ENCODE measurements around the gene GALNTL6. TPM values are rescaled to one million over a fixed set of nuclear protein-coding genes. Genes with fewer than 3 reads are reported as not detected.

GALNTL6 gene
- total and polyA plus RNA-seq, 2 experiments from 2014 or later, result 0.38 to 0.40 TPM

GRCh38 chr4:172760512-172760911 is 947.3 kb downstream of the GALNTL6 start:
- no peaks in the 10 kb centered on the region for H3K36me3 Mint-ChIP-seq (ENCODE audit: low read depth)
- no peak for TF ChIP-seq CREB1 (CRISPR knock-in tag; IDR thresholded peaks at IDR 0.05; ENCODE audit: low read depth)
- no peak for TF ChIP-seq POLR2AphosphoS5 (IDR thresholded peaks at IDR 0.05; ENCODE audit: low read depth)
- peaks cover 3% of the 10 kb centered on the region for H3K27me3 Mint-ChIP-seq (ENCODE audit: insufficient read depth, low read depth, poor library complexity)
- H3F3A ChIP-seq (replicated peaks; ENCODE audit: low read depth), result no peaks in the 10 kb centered on the region
- no peaks in the 10 kb centered on the region for H3K36me3 ChIP-seq (ENCODE audit: insufficient read depth)
- H3K27ac Mint-ChIP-seq, result no peak overlapping the region
- H2AFZ ChIP-seq, result no peak overlapping the region
- no peak overlapping the region for H3K4me2 ChIP-seq
- H3K27me3 ChIP-seq (ENCODE audit: insufficient read depth), result no peaks in the 10 kb centered on the region
- ATAC-seq (no peak), DNase-seq (ENCODE audit: low spot score) (no peak)
- no peak overlapping the region for H3K27ac ChIP-seq (ENCODE audit: low read depth)
- no peaks in the 10 kb centered on the region for H4K20me1 ChIP-seq (replicated peaks; ENCODE audit: insufficient read depth)
- no peak overlapping the region for H3K4me3 ChIP-seq
- no peak overlapping the region for H3K4me3 Mint-ChIP-seq
- H3K9me3 Mint-ChIP-seq, result no peaks in the 10 kb centered on the region
- no peaks in the 10 kb centered on the region for H3K4me1 ChIP-seq (ENCODE audit: insufficient read depth)
- 0 out of 2 replicates have a peak, but pooled peaks cover 3% of the 10 kb centered on the region for H3K9me2 ChIP-seq (ENCODE audit: insufficient read depth)
- H3K4me1 Mint-ChIP-seq, result no peaks in the 10 kb centered on the region
- no peaks in the 10 kb centered on the region for H3K79me2 ChIP-seq (replicated peaks; ENCODE audit: insufficient read depth)

GRCh38 chr4:172762895-172763294 is 949.7 kb downstream of the GALNTL6 start:
- ATAC-seq, result no peak
- no peaks in the 10 kb centered on the region for H3K27me3 ChIP-seq (ENCODE audit: insufficient read depth)
- Mint-ChIP-seq H3K27ac (no peak overlapping the region), H3K4me3 (no peak overlapping the region), H3K36me3 (ENCODE audit: low read depth) (no peaks in the 10 kb centered on the region), H3K9me3 (no peaks in the 10 kb centered on the region), H3K4me1 (peaks cover 11% of the 10 kb centered on the region), H3K27me3 (ENCODE audit: insufficient read depth, low read depth, poor library complexity) (peaks cover 3% of the 10 kb centered on the region)
- no peak overlapping the region for H3K4me2 ChIP-seq
- H3K79me2 ChIP-seq (replicated peaks; ENCODE audit: insufficient read depth), result no peaks in the 10 kb centered on the region
- H3K27ac ChIP-seq (ENCODE audit: low read depth), result no peak overlapping the region
- 0 out of 2 replicates have a peak, but pooled peaks cover 3% of the 10 kb centered on the region for H3K9me2 ChIP-seq (ENCODE audit: insufficient read depth)
- no peak for TF ChIP-seq EZH2phosphoT487 (IDR thresholded peaks at IDR 0.05; ENCODE audit: unreplicated experiment)
- TF ChIP-seq STAT1 (IDR thresholded peaks at IDR 0.05; ENCODE audit: unreplicated experiment), result no peak
- TF ChIP-seq NANOG (IDR thresholded peaks at IDR 0.05; ENCODE audit: borderline replicate concordance), result no peak
- no peak for TF ChIP-seq REST (IDR thresholded peaks at IDR 0.05; ENCODE audit: unreplicated experiment)
- no peak for TF ChIP-seq EZH2 (IDR thresholded peaks at IDR 0.05; ENCODE audit: low read depth, unreplicated experiment)
- TF ChIP-seq ZNF114 (CRISPR knock-in tag; IDR thresholded peaks at IDR 0.05), result no peak
- no peak overlapping the region for H2AFZ ChIP-seq
- H4K20me1 ChIP-seq (replicated peaks; ENCODE audit: insufficient read depth), result no peaks in the 10 kb centered on the region
- no peak overlapping the region for H3K4me3 ChIP-seq
- H3K36me3 ChIP-seq (ENCODE audit: insufficient read depth), result no peaks in the 10 kb centered on the region
- H3K4me1 ChIP-seq (ENCODE audit: insufficient read depth), result peaks cover 8% of the 10 kb centered on the region; the same call in 1 of the 2 replicates
- DNase-seq (ENCODE audit: low spot score), result no peak
- H3F3A ChIP-seq (replicated peaks; ENCODE audit: low read depth), result no peaks in the 10 kb centered on the region

- H3K36me3 Mint-ChIP-seq (ENCODE audit: low read depth), result no peaks in the 10 kb centered on the region
- H3K4me1 Mint-ChIP-seq, result peaks cover 11% of the 10 kb centered on the region
- H3K9me2 ChIP-seq (ENCODE audit: insufficient read depth), result no peaks in the 10 kb centered on the region
- H3K27ac ChIP-seq (ENCODE audit: low read depth), result no peak overlapping the region
- no peak overlapping the region for H3K4me2 ChIP-seq
- peaks cover 8% of the 10 kb centered on the region; the same call in 1 of the 2 replicates for H3K4me1 ChIP-seq (ENCODE audit: insufficient read depth)
- H3K9me3 Mint-ChIP-seq, result no peaks in the 10 kb centered on the region
- H4K20me1 ChIP-seq (replicated peaks; ENCODE audit: insufficient read depth), result no peaks in the 10 kb centered on the region
- no peaks in the 10 kb centered on the region for H3K79me2 ChIP-seq (replicated peaks; ENCODE audit: insufficient read depth)
- no peak overlapping the region for H3K4me3 ChIP-seq
- no peak overlapping the region for H3K4me3 Mint-ChIP-seq
- no peaks in the 10 kb centered on the region for H3K36me3 ChIP-seq (ENCODE audit: insufficient read depth)
- ATAC-seq (no peak), DNase-seq (ENCODE audit: low spot score) (no peak)
- H3F3A ChIP-seq (replicated peaks; ENCODE audit: low read depth), result no peaks in the 10 kb centered on the region
- H3K27me3 Mint-ChIP-seq (ENCODE audit: insufficient read depth, low read depth, poor library complexity), result no peaks in the 10 kb centered on the region
- no peak overlapping the region for H3K27ac Mint-ChIP-seq
- H2AFZ ChIP-seq, result no peak overlapping the region
- no peaks in the 10 kb centered on the region for H3K27me3 ChIP-seq (ENCODE audit: insufficient read depth)
- TF ChIP-seq POLR2AphosphoS5 (IDR thresholded peaks at IDR 0.05; ENCODE audit: low read depth) (no peak), EZH2 (IDR thresholded peaks at IDR 0.05; ENCODE audit: low read depth, unreplicated experiment) (no peak), ZNF114 (CRISPR knock-in tag; IDR thresholded peaks at IDR 0.05) (no peak), REST (IDR thresholded peaks at IDR 0.05; ENCODE audit: unreplicated experiment) (no peak), EZH2phosphoT487 (IDR thresholded peaks at IDR 0.05; ENCODE audit: unreplicated experiment) (no peak), ETS1 (IDR thresholded peaks at IDR 0.05) (no peak)
Measured at GRCh38 chr4:172770787-172771186, 957.6 kb downstream of the GALNTL6 start.
